Cardiac muscle cell (in vitro differentiated cells and primary cell): ENCODE data around the gene UBE3D. TPM values are rescaled to one million over a fixed set of nuclear protein-coding genes. Genes with fewer than 3 reads are reported as not detected.

Source experiments
- DNase-seq, 2 donors: peaks; one replicate each; pipeline versions ENCODE4 v3.0.0 to v3.0.0-alpha.2; 2010 to 2017; ENCODE audit warnings: low read depth in 1 of 2, low spot score in 1 of 2
- H3K27ac ChIP-seq: fragments of 200-600 bp; sonication (generic); 2 replicates; pipeline ENCODE4 v1.5.1; 2016
- H3K27me3 ChIP-seq: fragments of 200-600 bp; sonication (generic); 2 replicates; pipeline ENCODE4 v1.6.0; 2016; ENCODE audit warnings: control low read depth
- H3K36me3 ChIP-seq: fragments of 200-600 bp; sonication (generic); 2 replicates; pipeline ENCODE4 v1.5.1; 2016; ENCODE audit warnings: control low read depth
- H3K4me1 ChIP-seq: fragments of 200-600 bp; sonication (generic); 2 replicates; pipeline ENCODE4 v1.8.1; 2017; ENCODE audit warnings: low read depth, mild to moderate bottlenecking, mixed run types
- H3K4me3 ChIP-seq: fragments of 200-600 bp; sonication (generic); 2 replicates; pipeline ENCODE4 v1.5.1; 2016; ENCODE audit warnings: mild to moderate bottlenecking
- H3K9me3 ChIP-seq: fragments of 200-600 bp; sonication (generic); 2 replicates; pipeline ENCODE4 v1.5.1; 2017; ENCODE audit warnings: low read depth, mild to moderate bottlenecking, control low read depth
- polyA plus RNA-seq: library from polyadenylated mRNA; unstranded; fragments of >200 nt; fragmentation: Nextera tagmentation; extraction: Ambion mirVana; gene quantifications from 2 replicates; pipeline ENCODE4 v1.2.1, GENCODE V29; 2016
- total RNA-seq: library from RNA; depleted of rRNA; stranded (reverse); fragments of >200 nt; gene quantifications from 2 replicates; pipeline ENCODE4 v1.2.3, GENCODE V29; 2016
- TF ChIP-seq, protein P1 (sequence below): IDR thresholded peaks from 2 replicates; pipeline ENCODE4 v1.5.1; 2012; ENCODE audit warnings: low read depth, mild to moderate bottlenecking, low read length

Gene UBE3D, protein sequence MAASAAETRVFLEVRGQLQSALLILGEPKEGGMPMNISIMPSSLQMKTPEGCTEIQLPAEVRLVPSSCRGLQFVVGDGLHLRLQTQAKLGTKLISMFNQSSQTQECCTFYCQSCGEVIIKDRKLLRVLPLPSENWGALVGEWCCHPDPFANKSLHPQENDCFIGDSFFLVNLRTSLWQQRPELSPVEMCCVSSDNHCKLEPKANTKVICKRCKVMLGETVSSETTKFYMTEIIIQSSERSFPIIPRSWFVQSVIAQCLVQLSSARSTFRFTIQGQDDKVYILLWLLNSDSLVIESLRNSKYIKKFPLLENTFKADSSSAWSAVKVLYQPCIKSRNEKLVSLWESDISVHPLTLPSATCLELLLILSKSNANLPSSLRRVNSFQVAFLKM
- 16.2 and 19.5 TPM in 2 replicates for total RNA-seq
- polyA plus RNA-seq, result 13.9 and 14.5 TPM in 2 replicates

DNA sequence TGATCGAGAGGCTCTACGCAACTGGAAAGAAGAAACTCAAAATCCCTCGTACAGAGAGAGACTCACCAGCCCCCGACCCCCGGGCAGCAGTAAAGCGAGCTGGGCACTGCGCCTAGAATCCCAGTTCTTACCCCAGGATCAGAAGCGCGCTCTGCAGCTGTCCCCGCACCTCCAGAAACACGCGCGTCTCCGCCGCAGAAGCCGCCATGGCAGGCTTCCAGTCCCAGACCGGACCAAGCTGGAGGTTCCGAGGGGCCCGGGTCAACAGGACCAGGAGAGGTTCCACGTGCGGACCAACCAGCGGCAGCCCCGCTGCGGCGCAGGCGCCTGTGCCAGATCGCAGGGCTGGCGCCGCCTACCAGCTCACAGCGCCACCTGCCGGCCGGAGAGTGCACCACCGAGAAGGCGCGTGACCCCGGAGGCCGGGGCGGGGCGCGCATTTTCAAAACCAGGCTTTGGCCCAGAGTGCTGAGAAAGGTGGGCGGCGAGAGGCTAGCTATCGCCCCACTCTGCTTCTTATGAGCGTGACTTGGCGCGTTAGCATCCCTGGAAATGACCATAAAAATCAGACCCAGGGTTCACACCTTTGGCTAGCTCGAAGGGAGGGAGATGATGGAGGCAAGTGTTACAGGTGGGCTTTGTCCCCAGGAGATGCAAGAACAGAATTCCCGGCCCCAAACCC lies at the start of gene UBE3D:
TSS of gene UBE3D (minus strand) at position 331 of the 682 bp plus-strand sequence. CDS start at position 208, 123 bp downstream.
- peak; percentile 88 to 95 for DNase-seq
- peak within 1 kb of the TSS; percentile 71 for H3K4me3 ChIP-seq
- H3K4me1 ChIP-seq, result peaks cover 7% of the 10 kb centered on the region
- TF ChIP-seq, protein P1, sequence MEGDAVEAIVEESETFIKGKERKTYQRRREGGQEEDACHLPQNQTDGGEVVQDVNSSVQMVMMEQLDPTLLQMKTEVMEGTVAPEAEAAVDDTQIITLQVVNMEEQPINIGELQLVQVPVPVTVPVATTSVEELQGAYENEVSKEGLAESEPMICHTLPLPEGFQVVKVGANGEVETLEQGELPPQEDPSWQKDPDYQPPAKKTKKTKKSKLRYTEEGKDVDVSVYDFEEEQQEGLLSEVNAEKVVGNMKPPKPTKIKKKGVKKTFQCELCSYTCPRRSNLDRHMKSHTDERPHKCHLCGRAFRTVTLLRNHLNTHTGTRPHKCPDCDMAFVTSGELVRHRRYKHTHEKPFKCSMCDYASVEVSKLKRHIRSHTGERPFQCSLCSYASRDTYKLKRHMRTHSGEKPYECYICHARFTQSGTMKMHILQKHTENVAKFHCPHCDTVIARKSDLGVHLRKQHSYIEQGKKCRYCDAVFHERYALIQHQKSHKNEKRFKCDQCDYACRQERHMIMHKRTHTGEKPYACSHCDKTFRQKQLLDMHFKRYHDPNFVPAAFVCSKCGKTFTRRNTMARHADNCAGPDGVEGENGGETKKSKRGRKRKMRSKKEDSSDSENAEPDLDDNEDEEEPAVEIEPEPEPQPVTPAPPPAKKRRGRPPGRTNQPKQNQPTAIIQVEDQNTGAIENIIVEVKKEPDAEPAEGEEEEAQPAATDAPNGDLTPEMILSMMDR, result peak; percentile 91
- no peaks in the 10 kb centered on the region for H3K36me3 ChIP-seq
- no peaks in the 10 kb centered on the region for H3K27me3 ChIP-seq
- no peaks in the 10 kb centered on the region for H3K9me3 ChIP-seq
- peak within 1 kb of the TSS; percentile 65 for H3K27ac ChIP-seq

DNA sequence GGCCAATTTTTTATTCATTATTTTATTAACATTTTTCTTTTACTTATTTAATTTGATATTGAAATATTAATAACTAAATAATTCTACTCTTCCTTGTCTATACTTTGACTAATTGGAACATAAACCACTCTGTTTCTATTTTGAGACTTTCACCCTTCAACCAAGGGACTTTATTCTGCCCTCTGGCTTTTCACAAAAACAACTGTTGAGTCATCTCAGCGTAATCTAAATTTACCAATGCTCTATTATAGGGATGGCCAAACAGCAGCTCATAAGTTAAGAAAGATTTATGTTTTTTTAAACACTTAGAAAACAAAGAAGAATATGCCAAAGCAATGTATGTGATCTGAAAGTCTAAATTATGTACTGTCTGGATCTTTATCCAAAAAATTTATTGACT lies 48.5 kb upstream of the UBE3D start:
- H3K36me3 ChIP-seq, result peaks cover 24% of the 10 kb centered on the region
- TF ChIP-seq, protein P1, result no peak

DNA sequence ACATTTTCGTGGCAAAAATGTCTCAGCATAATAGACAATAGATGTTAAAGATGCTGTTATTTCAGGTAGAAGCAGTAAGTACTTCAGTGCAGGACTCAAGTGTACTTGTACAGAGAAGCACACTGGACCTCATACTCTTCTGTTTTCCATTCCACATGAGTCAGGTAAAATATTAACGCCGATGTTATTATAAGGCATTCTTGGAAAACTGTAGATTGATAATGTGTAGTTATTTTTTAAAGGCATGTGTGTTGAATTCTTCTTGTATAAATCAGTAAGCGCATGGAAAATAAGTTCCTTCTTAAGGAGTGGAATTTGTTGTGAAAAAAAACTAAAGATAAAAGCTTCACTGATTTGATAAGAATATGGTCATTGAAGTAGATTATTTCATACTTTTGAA lies 47.6 kb upstream of the UBE3D start:
- DNase-seq, result no peak
- Histone ChIP-seq H3K36me3 (peaks cover 21% of the 10 kb centered on the region), H3K27me3 (no peaks in the 10 kb centered on the region), H3K4me1 (no peaks in the 10 kb centered on the region), H3K27ac (no peak overlapping the region), H3K9me3 (no peaks in the 10 kb centered on the region), H3K4me3 (no peak overlapping the region)
- TF ChIP-seq, protein P1, result no peak

More for the DNA sequence above, 48.5 kb upstream of the UBE3D start:
- Histone ChIP-seq H3K4me1 (no peaks in the 10 kb centered on the region), H3K9me3 (no peaks in the 10 kb centered on the region), H3K27me3 (no peaks in the 10 kb centered on the region), H3K4me3 (no peak overlapping the region), H3K27ac (no peak overlapping the region)
- peak in 1 of 2 donors; percentile 16 for DNase-seq

DNA sequence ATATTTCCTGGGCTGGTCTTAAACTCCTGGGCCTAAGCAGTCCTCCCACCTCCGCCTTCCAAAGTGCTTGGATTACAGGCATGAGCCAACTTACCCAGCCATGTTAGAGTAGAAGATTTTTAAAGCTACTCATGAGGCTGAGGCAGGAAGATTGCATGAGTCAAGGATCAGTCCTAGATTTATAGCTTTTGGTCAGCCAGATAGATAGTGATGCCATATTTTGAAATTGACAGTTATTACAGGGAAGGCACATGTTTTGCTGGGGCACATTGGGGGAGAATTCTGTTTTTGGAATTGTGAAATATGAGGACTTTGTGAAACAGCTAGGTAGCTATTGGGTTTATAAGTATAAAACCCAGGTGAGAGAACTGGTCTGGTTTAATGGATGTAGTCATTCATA lies 42.7 kb upstream of the UBE3D start:
- no peak overlapping the region for H3K27ac ChIP-seq
- no peak for DNase-seq
- TF ChIP-seq, protein P1, result no peak
- no peaks in the 10 kb centered on the region for H3K27me3 ChIP-seq
- H3K36me3 ChIP-seq, result peaks cover 21% of the 10 kb centered on the region
- H3K4me1 ChIP-seq, result no peaks in the 10 kb centered on the region
- H3K4me3 ChIP-seq, result no peak overlapping the region
- H3K9me3 ChIP-seq, result no peaks in the 10 kb centered on the region

DNA sequence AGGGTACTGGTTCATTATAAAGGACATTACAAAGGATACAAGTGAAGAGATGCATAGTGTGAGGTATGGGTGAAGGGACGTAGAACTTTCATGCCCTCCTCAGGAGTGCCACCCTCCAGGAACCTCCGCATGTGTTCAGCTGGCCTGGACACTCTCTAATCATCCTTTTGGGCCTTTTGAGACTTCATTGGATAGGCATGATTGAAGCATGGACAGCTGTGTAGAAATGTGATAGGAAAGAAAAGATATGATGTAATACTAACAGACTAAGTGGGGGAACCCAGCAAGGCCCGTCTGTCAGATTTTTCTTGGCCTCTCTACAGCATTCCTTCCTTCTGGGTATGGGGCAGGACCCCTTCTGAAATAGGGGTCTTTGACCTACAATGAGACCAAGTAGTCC lies 32.9 kb upstream of the UBE3D start:
- no peak for DNase-seq
- Histone ChIP-seq H3K4me1 (no peaks in the 10 kb centered on the region), H3K27ac (no peak overlapping the region), H3K9me3 (no peaks in the 10 kb centered on the region), H3K4me3 (no peak overlapping the region), H3K27me3 (no peaks in the 10 kb centered on the region), H3K36me3 (no peaks in the 10 kb centered on the region)
- TF ChIP-seq, protein P1, result no peak
